Measurements from ENCODE around the gene HYAL2.

Gene HYAL2

DNA sequence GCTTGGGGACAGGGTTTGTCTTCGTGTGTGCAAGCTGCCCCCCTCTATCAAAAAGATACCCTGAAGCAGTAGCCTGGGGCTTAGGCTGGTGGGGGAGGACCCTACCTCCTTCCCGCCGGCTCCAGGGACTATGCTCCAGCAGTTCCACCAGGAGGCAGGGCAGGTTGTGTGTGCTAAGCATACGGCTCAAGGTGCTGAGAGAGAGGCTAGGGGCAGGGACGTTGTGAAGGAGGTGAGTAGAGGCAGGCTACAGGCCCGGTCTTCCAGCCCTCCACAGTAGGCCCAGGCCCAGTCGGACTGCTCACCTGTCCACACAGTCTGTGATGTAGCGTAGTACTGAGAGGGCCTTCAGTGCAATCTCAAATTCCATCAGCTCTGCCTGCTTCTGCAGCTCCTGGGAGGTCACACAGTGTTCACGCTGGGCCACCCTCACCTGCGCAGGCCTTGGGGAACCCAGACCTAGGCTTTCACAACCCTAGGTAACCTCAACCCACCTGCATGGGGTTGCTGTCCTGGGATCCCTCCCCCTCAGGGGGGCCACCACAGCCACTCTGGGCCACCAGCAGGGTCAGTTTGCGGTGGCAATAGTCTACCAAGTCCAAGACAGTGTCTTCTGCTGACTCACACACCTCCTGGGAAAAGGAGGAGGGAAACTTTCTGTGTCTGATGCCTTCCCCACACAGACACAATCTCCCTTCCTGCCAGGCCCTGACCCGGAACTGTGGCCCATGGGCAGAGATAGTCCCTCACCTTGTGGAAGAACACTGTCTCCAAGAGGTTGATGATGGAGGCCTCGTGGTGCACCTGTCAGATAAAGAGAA lies 20.5 kb upstream of the HYAL2 start:
- Histone ChIP-seq H3K4me3 (no peak overlapping the region), H3K9me3 (no peaks in the 10 kb centered on the region), H3K4me1 (peaks cover 9% of the 10 kb centered on the region), H3K36me3 (replicated peaks) (peaks cover 7% of the 10 kb centered on the region), H3K27me3 (ENCODE audit: low read depth) (no peaks in the 10 kb centered on the region)
- DNase-seq (ENCODE audit: low spot score in 2 of 2) = peak in 1 of 2 experiments; percentile 19
- in situ Hi-C loops (cut with MboI; ENCODE audit: low sequenced_read_pairs) = no loop called here

DNA sequence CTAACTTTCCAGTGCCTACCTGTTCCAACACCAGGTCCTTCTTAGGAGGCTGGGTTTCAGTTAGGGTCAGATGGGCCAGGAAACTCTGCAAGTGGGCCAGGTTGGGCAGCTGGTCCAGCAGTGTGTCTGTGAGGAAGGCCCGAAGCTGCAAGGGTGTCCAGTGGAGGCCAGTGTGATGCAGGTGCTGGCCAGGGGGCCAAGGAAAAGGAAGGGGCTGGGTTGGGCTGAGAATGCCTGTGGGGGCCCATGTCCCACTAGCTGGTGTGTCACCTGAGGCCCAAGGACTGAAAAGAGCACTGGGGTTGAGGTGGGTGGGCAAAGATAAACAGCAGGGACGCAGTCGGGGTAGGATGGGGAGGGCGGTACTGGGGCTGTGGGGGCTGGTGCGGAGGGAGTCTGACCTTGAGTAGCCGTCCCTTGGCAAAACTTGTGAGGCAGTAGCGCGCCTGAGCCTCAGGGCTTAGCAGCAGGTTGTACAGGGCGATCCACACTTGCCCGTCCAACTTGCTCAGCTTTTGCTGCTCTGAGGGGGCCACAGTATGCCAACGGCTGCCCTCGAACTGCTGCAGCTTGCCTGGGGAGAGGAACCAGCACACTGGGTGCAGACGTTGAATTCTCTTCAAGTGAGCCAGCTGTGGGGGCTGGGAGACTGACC lies 19.6 kb upstream of the HYAL2 start:
- Histone ChIP-seq H3K4me3 (no peak overlapping the region), H3K36me3 (replicated peaks) (no peaks in the 10 kb centered on the region), H3K9me3 (no peaks in the 10 kb centered on the region), H3K27me3 (ENCODE audit: low read depth) (no peaks in the 10 kb centered on the region), H3K4me1 (peaks cover 13% of the 10 kb centered on the region)
- DNase-seq (ENCODE audit: low spot score in 2 of 2) = no peak
- in situ Hi-C loops (cut with MboI; ENCODE audit: low sequenced_read_pairs) = no loop called here

GRCh38 chr3:50341537-50341936 lies 19.0 kb upstream of the HYAL2 start:
- Histone ChIP-seq H3K36me3 (replicated peaks) (peaks cover 5% of the 10 kb centered on the region; the same call in 1 of the 2 replicates), H3K9me3 (no peaks in the 10 kb centered on the region), H3K27me3 (ENCODE audit: low read depth) (no peaks in the 10 kb centered on the region), H3K4me3 (no peak overlapping the region), H3K4me1 (peaks cover 13% of the 10 kb centered on the region)
- peak in 1 of 2 experiments; percentile 6 for DNase-seq (ENCODE audit: low spot score in 2 of 2)
- in situ Hi-C loops (cut with MboI; ENCODE audit: low sequenced_read_pairs) = no loop called here

DNA sequence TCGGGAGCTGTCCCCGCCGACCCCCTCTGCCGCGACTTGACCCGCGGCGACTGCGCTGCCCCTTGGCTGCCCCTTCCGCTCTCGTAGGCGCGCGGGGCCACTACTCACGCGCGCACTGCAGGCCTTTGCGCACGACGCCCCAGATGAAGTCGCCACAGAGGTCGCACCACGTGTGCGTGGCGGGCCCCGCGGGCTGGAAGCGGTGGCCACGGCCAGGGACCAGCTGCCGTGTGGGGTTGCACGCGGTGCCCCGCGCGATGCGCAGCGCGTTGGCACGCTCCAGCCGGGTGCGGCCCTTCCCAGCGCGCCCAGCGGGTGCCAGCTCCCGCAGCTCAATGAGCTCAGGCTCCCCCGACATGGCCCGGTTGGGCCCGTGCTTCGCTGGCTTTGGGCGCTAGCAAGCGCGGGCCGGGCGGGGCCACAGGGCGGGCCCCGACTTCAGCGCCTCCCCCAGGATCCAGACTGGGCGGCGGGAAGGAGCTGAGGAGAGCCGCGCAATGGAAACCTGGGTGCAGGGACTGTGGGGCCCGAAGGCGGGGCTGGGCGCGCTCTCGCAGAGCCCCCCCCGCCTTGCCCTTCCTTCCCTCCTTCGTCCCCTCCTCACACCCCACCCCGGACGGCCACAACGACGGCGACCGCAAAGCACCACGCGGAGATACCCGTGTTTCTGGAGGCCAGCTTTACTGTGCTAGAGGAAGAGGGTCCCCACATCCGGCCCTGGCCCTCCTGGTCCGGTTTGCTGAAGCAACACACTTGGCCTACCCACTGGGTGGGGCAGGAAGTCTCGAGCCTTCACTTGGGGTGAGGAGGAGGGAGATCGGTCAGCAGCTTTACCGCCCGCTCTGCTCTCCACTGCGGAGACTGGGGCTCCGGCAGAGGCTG lies 18.1 kb upstream of the HYAL2 start, which contains the start of gene RASSF1:
TSS of gene RASSF1 (minus strand) at position 389 of the 882 bp plus-strand sequence. CDS start at position 358, 31 bp downstream.
- H3K36me3 ChIP-seq (replicated peaks) = peaks cover 11% of the 10 kb centered on the region; the same call in 1 of the 2 replicates
- in situ Hi-C loops (cut with MboI; ENCODE audit: low sequenced_read_pairs) = no loop called here
- peaks cover 16% of the 10 kb centered on the region for H3K4me1 ChIP-seq
- H3K9me3 ChIP-seq = no peaks in the 10 kb centered on the region
- H3K27me3 ChIP-seq (ENCODE audit: low read depth) = no peaks in the 10 kb centered on the region
- H3K4me3 ChIP-seq = no peak within 1 kb of the TSS; the same call in 1 of the 2 replicates
- peak in 1 of 2 experiments; percentile 31 for DNase-seq (ENCODE audit: low spot score in 2 of 2)

DNA sequence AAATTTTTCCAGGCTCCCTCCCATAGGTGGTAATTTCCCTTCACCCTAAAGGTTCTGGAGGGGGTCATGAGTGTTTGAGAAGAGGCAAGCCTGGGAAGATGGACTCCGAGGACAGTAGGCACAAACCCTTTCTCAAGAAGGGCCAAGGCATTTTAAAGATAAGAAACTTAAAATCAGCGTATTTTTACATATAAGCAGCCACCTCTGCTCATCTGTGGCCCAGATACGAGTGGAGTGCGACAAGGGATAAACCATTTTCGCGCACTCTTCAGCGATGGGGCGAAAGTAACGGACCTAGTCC lies 17.6 kb upstream of the HYAL2 start:
- Histone ChIP-seq H3K4me1 (peaks cover 22% of the 10 kb centered on the region), H3K27me3 (ENCODE audit: low read depth) (no peaks in the 10 kb centered on the region)

DNA sequence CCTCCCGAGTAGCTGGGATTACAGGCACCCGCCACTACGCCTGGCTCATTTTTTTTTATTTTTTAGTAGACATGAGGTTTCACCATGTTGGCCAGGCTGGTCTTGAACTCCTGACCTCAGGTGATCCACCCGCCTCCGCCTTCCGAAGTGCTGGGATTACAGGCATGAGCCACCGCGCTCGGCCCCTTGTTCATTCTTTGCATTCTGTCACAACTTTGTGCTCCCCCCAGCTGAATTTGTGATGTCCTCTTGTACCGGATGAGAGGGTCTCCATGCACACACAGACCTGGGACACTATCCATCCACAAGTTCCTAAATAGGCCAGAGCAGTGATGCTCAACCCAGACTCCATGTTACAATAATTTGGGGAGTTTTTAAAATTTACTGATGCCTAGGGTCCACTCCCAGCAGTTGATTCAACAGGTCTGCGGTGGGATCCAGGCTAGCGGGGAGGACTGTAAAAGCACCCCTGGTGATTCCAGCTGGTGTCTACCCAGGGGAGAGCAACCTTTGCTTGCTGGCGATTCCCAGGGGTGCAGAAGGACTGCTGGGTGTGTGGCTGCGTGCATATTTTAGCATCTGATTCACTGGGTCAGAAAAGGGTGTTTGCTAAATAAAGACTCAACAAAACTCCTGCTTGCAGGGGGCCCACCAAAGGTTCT lies 17.1 kb upstream of the HYAL2 start:
- Histone ChIP-seq H3K9me3 (no peaks in the 10 kb centered on the region), H3K27me3 (ENCODE audit: low read depth) (no peaks in the 10 kb centered on the region), H3K4me1 (peaks cover 24% of the 10 kb centered on the region), H3K36me3 (replicated peaks) (peaks cover 12% of the 10 kb centered on the region; the same call in 1 of the 2 replicates), H3K4me3 (no peak overlapping the region; the same call in 1 of the 2 replicates)
- in situ Hi-C loops (cut with MboI; ENCODE audit: low sequenced_read_pairs) = no loop called here
- no peak for DNase-seq (ENCODE audit: low spot score in 2 of 2)

More for the DNA sequence above, 17.6 kb upstream of the HYAL2 start:
- no peaks in the 10 kb centered on the region for H3K9me3 ChIP-seq
- H3K36me3 ChIP-seq (replicated peaks) = peaks cover 11% of the 10 kb centered on the region; the same call in 1 of the 2 replicates
- DNase-seq (ENCODE audit: low spot score in 2 of 2) = no peak
- no peak overlapping the region; the same call in 1 of the 2 replicates for H3K4me3 ChIP-seq
- in situ Hi-C loops (cut with MboI; ENCODE audit: low sequenced_read_pairs) = no loop called here

- Histone ChIP-seq H3K4me3 (no peak overlapping the region), H3K9me3 (no peaks in the 10 kb centered on the region), H3K27me3 (ENCODE audit: low read depth) (no peaks in the 10 kb centered on the region), H3K4me1 (peaks cover 24% of the 10 kb centered on the region), H3K36me3 (replicated peaks) (peaks cover 18% of the 10 kb centered on the region)
- in situ Hi-C loops (cut with MboI; ENCODE audit: low sequenced_read_pairs) = no loop called here
- no peak for DNase-seq (ENCODE audit: low spot score in 2 of 2)
Observed at GRCh38 chr3:50338965-50339364, 16.4 kb upstream of the HYAL2 start.

- Histone ChIP-seq H3K4me1 (peaks cover 24% of the 10 kb centered on the region), H3K4me3 (peak overlapping the region; percentile 87), H3K9me3 (no peaks in the 10 kb centered on the region), H3K36me3 (replicated peaks) (peaks cover 23% of the 10 kb centered on the region), H3K27me3 (ENCODE audit: low read depth) (no peaks in the 10 kb centered on the region)
- in situ Hi-C loops (cut with MboI; ENCODE audit: low sequenced_read_pairs) = no loop called here
- peak; percentile 97 to 100 for DNase-seq (ENCODE audit: low spot score in 2 of 2)
Observed at GRCh38 chr3:50337175-50337861, 14.8 kb upstream of the HYAL2 start.

DNA sequence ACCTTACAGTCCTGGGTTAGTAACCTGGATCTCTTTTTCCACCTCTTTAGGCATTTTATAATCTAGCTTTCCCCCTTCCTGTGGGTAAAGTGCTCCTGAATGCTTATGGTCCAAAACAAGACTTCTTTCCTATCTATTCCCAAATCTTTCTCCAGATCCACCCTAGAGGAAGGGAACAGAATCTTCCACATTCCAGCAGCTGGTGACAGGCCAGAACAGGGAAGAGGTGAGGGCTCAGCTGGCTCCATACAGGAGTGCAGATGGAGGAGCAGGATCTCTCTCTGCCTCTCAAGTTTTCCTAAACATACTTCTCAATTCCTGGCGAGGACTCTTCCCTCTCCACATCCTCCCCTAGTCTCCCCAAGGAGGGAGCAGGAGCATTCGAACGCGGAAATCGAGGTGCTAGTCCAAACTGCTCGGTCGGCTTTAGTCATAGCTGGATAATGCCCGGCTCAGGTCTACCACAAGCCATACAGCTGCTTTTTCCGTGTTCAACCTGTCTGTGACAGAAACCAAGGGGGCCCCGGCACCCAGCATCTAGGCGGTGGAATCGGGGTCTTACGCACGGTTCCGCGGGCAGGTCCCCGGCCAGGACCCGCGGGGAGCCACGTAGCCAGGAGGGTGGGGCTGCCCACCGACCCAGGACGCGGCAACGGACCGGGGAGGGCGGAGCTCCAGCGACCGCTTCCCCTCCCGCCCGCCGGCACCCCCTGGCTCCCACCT lies 14.1 kb upstream of the HYAL2 start:
- Histone ChIP-seq H3K4me3 (peak overlapping the region; percentile 87), H3K4me1 (peaks cover 24% of the 10 kb centered on the region), H3K27me3 (ENCODE audit: low read depth) (no peaks in the 10 kb centered on the region), H3K9me3 (no peaks in the 10 kb centered on the region), H3K36me3 (replicated peaks) (peaks cover 30% of the 10 kb centered on the region)
- in situ Hi-C loops (cut with MboI; ENCODE audit: low sequenced_read_pairs) = no loop called here
- peak; percentile 21 to 38 for DNase-seq (ENCODE audit: low spot score in 2 of 2)

GRCh38 chr3:50334339-50335075 lies 12.0 kb upstream of the HYAL2 start:
- Histone ChIP-seq H3K4me3 (0 out of 2 replicates have a peak overlapping the region, but pooled peaks have one; percentile 3), H3K27me3 (ENCODE audit: low read depth) (no peaks in the 10 kb centered on the region), H3K36me3 (replicated peaks) (peaks cover 51% of the 10 kb centered on the region)

GRCh38 chr3:50333744-50334328 lies 11.3 kb upstream of the HYAL2 start:
- Histone ChIP-seq H3K27me3 (ENCODE audit: low read depth) (no peaks in the 10 kb centered on the region), H3K4me3 (no peak overlapping the region), H3K36me3 (replicated peaks) (peaks cover 53% of the 10 kb centered on the region), H3K9me3 (no peaks in the 10 kb centered on the region), H3K4me1 (peaks cover 24% of the 10 kb centered on the region)
- DNase-seq (ENCODE audit: low spot score in 2 of 2) = no peak
- in situ Hi-C loops (cut with MboI; ENCODE audit: low sequenced_read_pairs) = no loop called here

More at GRCh38 chr3:50334339-50335075, 12.0 kb upstream of the HYAL2 start:
- no peaks in the 10 kb centered on the region for H3K9me3 ChIP-seq
- H3K4me1 ChIP-seq = peaks cover 24% of the 10 kb centered on the region
- in situ Hi-C loops (cut with MboI; ENCODE audit: low sequenced_read_pairs) = no loop called here
- DNase-seq (ENCODE audit: low spot score in 2 of 2) = no peak

Data from HAP-1 (cell line).